NCI-H2107 (cell line): ENCODE results near the gene ZNF467.

Experiments
- DNase-seq: peaks from one replicate; lab custom pipeline; 2025; lab: John Stamatoyannopoulos, UW

Gene ZNF467, protein sequence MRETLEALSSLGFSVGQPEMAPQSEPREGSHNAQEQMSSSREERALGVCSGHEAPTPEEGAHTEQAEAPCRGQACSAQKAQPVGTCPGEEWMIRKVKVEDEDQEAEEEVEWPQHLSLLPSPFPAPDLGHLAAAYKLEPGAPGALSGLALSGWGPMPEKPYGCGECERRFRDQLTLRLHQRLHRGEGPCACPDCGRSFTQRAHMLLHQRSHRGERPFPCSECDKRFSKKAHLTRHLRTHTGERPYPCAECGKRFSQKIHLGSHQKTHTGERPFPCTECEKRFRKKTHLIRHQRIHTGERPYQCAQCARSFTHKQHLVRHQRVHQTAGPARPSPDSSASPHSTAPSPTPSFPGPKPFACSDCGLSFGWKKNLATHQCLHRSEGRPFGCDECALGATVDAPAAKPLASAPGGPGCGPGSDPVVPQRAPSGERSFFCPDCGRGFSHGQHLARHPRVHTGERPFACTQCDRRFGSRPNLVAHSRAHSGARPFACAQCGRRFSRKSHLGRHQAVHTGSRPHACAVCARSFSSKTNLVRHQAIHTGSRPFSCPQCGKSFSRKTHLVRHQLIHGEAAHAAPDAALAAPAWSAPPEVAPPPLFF

GRCh38 chr7:149773446-149774236, at the start of gene ZNF467:
Gene ZNF467, minus strand, starts transcription at chr7:149773588. Its CDS starts 2,556 bp downstream, at chr7:149771032.
- DNase-seq = peak; percentile 46

DNA sequence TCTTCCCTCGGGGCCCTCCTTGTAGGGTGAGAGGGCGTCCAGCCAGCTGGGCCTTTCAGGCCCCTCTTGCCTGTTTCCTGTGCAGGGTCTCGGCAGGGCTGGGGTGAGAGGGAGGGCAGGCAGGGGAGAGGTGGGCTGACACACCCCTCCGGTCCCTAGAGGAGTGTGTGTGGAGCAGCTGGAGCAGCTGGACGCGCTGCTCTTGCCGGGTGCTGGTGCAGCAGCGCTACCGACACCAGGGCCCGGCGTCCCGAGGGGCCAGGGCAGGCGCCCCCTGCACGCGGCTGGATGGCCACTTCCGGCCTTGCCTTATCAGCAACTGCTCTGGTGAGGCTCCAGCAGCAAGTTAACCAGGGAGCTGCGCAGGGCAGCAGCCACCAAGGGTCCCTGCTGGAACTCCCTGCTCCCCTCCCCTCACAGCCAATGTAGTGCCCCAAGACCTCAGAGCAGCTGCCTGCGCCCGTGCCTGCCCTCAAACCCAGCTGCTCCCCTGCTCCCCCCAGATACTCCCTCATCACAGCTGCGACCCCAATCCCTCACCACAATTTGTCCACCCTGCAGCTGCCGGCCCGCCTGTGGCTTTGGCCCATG, 49.1 kb upstream of the ZNF467 start:
- no peak for DNase-seq

DNA sequence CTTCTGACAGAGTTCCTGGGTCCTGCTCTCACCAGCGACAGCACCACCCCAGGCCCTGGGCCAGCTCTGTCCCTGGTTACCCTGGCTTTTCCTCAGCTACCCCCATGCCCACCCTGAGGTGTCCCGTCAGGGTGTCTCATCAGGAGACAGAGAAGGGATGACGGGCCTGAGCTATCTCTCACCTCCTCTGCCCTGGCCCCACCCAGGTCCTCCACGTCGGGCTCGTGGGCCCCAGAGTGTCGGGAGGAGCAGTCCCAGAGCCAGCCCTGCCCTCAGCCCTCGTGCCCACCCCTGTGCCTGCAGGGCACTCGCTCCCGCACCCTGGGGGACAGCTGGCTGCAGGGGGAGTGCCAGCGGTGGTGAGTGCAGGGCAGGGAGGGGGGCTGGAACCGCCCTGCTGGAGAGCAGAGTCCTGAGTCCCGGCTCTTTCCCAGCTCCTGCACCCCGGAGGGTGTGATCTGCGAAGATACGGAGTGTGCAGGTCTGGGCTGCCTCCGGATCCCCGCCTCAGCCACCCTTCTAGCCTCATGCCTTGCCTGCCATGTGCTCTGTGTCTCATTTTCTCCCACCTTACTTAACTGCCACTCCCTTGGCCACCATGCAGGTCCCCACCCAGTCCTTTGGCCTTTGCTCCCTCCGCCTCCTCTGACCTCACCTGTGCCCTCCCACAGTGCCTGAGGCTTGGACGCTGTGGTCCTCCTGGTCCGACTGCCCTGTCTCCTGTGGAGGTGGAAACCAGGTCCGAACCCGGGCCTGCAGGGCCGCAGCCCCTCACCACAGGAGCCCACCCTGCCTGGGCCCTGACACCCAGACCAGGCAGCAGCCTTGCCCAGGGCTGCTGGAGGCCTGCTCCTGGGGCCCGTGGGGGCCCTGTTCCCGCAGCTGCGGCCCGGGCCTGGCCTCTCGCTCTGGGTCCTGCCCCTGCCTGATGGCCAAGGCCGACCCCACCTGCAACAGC, 48.1 kb upstream of the ZNF467 start:
- no peak for DNase-seq

DNA sequence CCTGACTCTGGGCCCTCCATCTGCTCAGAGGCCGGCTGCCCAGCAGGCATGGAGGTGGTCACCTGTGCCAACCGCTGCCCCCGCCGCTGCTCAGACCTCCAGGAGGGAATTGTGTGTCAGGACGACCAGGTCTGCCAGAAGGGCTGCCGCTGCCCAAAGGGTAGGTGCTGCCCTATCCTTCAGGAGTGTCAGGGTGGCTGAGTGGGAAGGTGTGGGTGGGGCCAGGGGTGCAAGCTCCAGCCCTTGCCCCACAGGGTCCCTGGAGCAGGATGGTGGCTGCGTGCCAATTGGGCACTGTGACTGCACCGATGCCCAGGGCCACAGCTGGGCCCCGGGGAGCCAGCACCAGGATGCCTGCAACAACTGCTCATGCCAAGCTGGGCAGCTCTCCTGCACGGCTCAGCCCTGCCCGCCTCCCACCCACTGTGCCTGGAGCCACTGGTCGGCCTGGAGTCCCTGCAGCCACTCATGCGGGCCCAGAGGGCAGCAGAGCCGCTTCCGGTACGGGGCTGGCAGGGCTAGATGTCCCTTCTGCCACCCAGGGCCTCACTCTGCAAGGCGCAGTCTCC, 47.3 kb upstream of the ZNF467 start:
- no peak for DNase-seq

DNA sequence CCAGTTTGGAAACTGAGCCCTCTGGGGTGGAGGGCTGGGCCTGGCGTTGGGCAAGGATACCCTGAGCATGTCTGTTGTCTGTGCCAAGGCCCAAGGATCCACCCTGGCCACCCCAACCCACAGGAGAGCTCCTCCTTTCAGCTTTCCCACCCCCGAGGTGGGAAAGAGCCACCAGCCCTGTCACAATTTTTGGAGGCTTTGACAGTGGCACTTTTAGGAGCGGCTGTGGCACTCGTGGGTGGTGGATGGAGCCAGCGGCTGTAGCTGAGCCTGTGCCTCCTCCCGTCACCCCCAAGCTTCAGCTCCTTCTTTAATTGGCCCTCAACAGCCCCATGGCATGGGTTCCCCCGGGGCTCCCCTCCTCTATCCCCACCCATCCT, 46.6 kb upstream of the ZNF467 start:
- DNase-seq = no peak

DNA sequence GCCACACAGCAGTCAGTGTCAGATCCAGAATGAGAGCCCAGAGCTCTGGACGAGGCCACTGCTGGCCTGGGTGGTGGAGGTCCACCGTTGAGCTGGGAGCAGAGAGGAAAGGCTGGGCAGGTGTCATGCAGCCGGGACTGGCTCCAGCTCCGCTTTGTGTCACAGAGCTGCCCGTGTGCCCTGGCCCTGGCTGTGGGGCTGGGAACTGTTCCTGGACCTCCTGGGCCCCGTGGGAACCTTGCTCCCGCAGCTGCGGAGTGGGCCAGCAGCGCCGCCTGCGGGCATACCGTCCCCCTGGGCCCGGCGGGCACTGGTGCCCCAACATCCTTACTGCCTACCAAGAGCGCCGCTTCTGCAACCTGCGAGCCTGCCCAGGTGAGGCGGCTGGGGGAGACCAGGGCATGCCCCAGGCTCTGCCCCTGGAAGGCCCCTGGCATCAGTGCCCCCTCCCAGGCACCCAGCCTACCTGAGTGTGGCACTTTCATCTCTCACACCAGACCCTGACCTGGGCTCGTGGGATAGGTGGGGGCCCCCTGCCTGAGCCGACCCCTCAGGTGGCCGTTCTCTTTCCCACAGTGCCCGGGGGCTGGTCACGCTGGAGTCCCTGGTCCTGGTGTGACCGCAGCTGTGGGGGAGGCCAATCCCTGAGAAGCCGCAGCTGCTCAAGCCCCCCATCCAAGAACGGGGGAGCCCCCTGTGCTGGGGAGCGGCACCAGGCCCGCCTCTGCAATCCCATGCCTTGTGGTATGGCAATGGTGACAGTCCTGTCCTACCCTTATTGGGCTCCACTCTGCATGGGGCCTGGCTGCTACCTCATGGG, 46.0 kb upstream of the ZNF467 start:
- no peak for DNase-seq

GRCh38 chr7:149818536-149818840, 45.1 kb upstream of the ZNF467 start:
- no peak for DNase-seq

DNA sequence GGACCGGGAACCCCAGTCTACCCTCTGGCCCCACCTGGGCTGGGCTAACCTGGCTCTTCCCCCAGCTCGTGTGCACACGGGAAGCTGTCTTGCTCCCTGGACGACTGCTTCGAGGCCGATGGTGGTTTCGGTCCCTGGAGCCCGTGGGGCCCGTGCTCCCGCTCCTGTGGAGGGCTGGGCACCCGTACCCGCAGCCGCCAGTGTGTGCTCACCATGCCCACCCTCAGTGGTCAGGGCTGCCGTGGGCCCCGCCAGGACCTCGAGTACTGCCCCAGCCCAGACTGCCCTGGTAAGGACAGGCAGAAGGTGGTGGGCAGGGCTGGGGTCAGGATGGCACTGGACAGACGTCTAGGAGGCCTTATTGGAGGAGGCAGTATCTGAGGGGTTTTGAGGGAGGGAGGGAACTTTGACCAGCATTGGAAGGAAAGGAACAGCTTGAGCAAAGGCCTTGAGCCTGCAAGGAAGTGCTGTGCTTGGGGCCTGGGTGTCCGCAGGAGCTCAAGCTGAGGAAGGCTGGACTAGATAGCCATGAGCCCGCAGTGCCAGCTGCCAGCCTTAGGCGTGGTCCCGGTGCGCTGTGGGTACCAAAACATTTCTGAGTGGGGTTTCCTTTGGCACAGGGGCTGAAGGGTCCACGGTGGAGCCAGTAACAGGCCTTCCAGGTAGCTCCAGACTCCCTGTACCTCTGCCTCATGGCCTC, 44.6 kb upstream of the ZNF467 start:
- no peak for DNase-seq

GRCh38 chr7:149817301-149817771, 43.9 kb upstream of the ZNF467 start:
- no peak for DNase-seq

DNA sequence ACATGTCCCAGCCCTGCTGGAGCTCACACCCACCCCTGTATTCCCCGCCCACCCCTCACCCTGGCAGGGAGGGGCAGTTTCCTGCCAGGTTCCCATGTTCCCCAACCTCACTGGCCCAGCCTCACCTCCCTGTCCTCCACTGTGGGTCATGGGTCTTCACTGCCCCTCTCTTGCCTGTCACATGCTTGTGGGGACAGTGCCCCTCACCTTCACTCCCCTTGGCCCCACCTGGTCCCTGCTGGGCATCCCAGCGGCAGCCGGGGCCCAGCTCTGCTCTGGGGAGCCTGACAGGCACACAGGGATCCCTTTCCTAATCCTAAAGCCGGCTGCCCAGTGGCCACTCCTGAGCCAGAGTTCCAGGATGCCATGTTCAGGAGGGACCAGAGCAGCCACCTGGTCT, 43.4 kb upstream of the ZNF467 start:
- DNase-seq = no peak

DNA sequence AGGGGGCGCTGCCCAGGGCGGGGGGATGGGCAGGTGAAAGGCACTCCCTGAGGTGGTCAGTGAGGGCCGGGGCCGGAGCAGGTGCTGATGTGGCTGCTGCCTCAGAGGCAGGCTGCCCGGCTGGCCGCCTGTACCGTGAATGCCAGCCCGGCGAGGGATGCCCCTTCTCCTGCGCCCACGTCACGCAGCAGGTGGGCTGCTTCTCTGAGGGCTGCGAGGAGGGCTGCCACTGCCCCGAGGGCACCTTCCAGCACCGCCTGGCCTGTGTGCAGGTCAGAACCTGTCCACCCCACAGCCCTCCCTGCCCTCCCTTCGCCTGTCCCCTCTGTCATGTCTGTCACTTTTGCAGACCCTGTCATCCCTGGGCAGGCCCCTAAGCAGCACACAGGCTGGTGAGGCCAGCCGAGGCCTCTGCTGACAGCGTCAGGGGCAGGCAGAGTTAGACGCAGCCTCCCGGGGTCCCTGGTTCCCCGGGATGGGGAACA, 42.9 kb upstream of the ZNF467 start:
- no peak for DNase-seq

DNA sequence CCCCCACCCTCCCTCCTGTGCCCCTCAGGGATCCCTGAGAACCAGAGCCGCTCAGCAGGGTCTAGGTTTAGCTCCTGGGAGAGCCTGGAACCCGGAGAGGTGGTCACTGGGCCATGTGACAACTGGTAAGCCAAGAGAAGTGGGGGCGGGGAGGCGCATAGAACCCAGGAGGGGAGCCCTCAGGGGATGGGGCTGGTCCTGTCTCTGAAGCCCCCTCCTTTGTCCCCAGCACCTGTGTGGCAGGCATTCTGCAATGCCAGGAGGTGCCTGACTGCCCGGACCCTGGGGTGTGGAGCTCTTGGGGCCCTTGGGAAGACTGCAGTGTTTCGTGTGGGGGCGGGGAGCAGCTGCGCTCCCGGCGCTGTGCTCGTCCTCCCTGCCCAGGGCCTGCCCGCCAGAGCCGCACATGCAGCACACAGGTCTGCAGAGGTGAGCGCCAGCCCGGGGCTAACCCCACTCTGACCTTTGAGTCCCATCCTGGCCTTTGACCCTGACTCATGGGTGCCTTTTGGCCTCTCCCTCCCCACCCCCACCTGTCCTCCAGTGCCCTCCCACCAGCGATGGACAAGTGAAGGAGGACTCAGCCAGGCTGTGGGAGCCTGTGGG, 42.4 kb upstream of the ZNF467 start:
- no peak for DNase-seq

DNA sequence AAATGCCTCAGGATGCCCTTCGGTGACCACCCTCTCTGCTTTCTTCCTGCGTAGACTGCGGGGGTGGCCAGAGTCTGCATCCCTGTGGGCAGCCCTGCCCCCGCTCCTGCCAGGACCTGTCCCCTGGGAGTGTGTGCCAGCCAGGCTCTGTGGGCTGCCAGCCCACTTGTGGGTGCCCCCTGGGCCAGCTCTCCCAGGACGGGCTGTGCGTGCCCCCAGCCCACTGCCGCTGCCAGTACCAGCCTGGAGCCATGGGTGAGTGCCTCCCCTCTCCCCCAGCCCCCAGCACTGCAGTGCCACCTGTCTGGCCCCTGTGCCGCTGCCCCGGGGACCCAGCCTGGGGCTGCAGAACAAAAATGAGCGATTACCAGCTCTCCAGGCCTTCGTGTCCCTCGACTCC, 41.7 kb upstream of the ZNF467 start:
- no peak for DNase-seq

DNA sequence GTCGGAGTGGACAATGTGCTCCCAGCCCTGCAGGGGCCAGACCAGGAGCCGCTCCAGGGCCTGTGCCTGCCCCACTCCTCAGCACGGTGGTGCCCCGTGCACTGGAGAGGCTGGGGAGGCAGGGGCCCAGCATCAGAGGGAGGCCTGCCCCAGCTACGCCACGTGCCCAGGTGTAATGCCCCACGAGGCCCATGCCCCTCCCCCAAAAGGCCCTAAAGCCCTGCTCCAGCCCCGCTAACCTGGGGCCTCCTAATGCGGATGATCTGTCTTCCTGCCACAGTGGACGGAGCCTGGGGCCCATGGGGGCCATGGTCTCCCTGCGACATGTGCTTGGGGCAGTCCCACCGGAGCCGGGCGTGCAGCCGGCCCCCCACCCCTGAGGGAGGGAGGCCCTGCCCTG, 41.1 kb upstream of the ZNF467 start:
- DNase-seq = no peak

- no peak for DNase-seq
These were observed 40.1 kb upstream of the ZNF467 start for GRCh38 chr7:149813254-149814035.

GRCh38 chr7:149811831-149812490, 38.6 kb upstream of the ZNF467 start:
- DNase-seq = no peak

- DNase-seq = no peak
These were observed 37.8 kb upstream of the ZNF467 start for GRCh38 chr7:149811221-149811620.

DNA sequence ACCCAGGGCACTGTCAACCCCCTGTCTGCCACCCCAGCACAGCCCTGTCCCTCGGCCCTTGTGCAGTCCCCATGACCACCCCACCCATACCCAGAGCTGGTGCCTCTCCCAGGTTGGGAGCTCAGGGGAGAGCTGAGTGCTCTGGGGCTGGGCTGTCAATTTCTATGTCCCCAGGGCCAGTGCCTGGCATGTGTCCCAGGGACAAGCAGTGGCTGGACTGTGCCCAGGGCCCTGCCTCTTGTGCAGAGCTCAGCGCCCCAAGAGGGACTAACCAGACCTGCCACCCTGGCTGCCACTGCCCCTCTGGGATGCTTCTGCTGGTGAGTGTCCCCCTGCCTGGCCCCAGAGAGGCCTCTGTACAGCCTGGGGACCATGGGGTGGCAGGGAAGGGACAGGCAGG, 35.8 kb upstream of the ZNF467 start:
- DNase-seq = no peak
